ENCODE data around the gene U2AF2. TPM values are rescaled to one million over a fixed set of nuclear protein-coding genes. Genes with fewer than 3 reads are reported as not detected.

U2AF2 gene
- polyA plus RNA-seq, 3 donors = 5.3 to 166 (median 5.4) TPM

GRCh38 chr19:55687281-55688201 lies 32.7 kb downstream of the U2AF2 start:
- WGBS (ENCODE audit: insufficient coverage) = 96% methylated on average over 17 of the region's 22 CpGs
- H3K27me3 ChIP-seq (ENCODE audit: control insufficient read depth in 2 of 2, insufficient read depth in 2 of 2, low read length in 2 of 2) = no peaks in the 10 kb centered on the region
- Mint-ChIP-seq H3K4me1 (peaks cover 2% of the 10 kb centered on the region), H3K9me3 (no peaks in the 10 kb centered on the region), H3K27me3 (ENCODE audit: low read depth in 3 of 3) (no peaks in the 10 kb centered on the region), H3K36me3 (peaks cover 66 to 95% of the 10 kb centered on the region in 2 donors), H3K4me3 (no peak overlapping the region), H3K27ac (peak overlapping the region in 4 of 7 donors; percentile 46 to 60 (median 50))
- H3K4me1 ChIP-seq (ENCODE audit: control insufficient read depth in 1 of 2, insufficient read depth in 2 of 2, low read length in 2 of 2) = no peaks in the 10 kb centered on the region
- H4K20me1 ChIP-seq (ENCODE audit: insufficient read depth, low read length) = peaks cover 96% of the 10 kb centered on the region
- H3K4me3 ChIP-seq (replicated peaks in 1 of 3; ENCODE audit: low read depth in 2 of 3, low read length in 3 of 3) = no peak overlapping the region
- intact Hi-C loops (cut with micrococcal nuclease) = no loop called here
- no peaks in the 10 kb centered on the region for H3K9me3 ChIP-seq (replicated peaks in 1 of 2; ENCODE audit: control insufficient read depth in 1 of 2, insufficient read depth in 1 of 2, low read length in 2 of 2)
- H2AFZ ChIP-seq (ENCODE audit: insufficient read depth, low read depth, low read length, poor library complexity, severe bottlenecking) = no peak overlapping the region
- peaks cover 56% of the 10 kb centered on the region for H3K79me2 ChIP-seq (ENCODE audit: insufficient read depth, low read length)
- no peak for DNase-seq
- H3K27ac ChIP-seq (ENCODE audit: low read depth in 1 of 2, low read length in 2 of 2) = no peak overlapping the region
- H3K9ac ChIP-seq (ENCODE audit: insufficient read depth, low read length, poor library complexity, severe bottlenecking) = peak overlapping the region; percentile 8
- TF ChIP-seq, protein P1, sequence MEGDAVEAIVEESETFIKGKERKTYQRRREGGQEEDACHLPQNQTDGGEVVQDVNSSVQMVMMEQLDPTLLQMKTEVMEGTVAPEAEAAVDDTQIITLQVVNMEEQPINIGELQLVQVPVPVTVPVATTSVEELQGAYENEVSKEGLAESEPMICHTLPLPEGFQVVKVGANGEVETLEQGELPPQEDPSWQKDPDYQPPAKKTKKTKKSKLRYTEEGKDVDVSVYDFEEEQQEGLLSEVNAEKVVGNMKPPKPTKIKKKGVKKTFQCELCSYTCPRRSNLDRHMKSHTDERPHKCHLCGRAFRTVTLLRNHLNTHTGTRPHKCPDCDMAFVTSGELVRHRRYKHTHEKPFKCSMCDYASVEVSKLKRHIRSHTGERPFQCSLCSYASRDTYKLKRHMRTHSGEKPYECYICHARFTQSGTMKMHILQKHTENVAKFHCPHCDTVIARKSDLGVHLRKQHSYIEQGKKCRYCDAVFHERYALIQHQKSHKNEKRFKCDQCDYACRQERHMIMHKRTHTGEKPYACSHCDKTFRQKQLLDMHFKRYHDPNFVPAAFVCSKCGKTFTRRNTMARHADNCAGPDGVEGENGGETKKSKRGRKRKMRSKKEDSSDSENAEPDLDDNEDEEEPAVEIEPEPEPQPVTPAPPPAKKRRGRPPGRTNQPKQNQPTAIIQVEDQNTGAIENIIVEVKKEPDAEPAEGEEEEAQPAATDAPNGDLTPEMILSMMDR (IDR thresholded peaks at IDR 0.05) = no peak
- peaks cover 83 to 94% of the 10 kb centered on the region in 2 donors for H3K36me3 ChIP-seq (replicated peaks in 1 of 2; ENCODE audit: control insufficient read depth in 1 of 2, insufficient read depth in 2 of 2, low read length in 2 of 2)
- H3K4me2 ChIP-seq (replicated peaks; ENCODE audit: extremely low read depth, low read length, poor library complexity, severe bottlenecking) = no peak overlapping the region

- H3K79me2 ChIP-seq (ENCODE audit: insufficient read depth, low read length) = peaks cover 48% of the 10 kb centered on the region
- Mint-ChIP-seq H3K4me1 (peaks cover 2% of the 10 kb centered on the region), H3K4me3 (no peak overlapping the region), H3K27me3 (ENCODE audit: low read depth in 3 of 3) (no peaks in the 10 kb centered on the region), H3K27ac (peak overlapping the region in 3 of 7 donors; percentile 53 to 65 (median 61)), H3K9me3 (no peaks in the 10 kb centered on the region), H3K36me3 (peaks cover 68 to 95% of the 10 kb centered on the region in 2 donors)
- H3K9me3 ChIP-seq (replicated peaks in 1 of 2; ENCODE audit: control insufficient read depth in 1 of 2, insufficient read depth in 1 of 2, low read length in 2 of 2) = no peaks in the 10 kb centered on the region
- no peak overlapping the region for H2AFZ ChIP-seq (ENCODE audit: insufficient read depth, low read depth, low read length, poor library complexity, severe bottlenecking)
- peaks cover 93 to 99% of the 10 kb centered on the region in 2 donors for H3K36me3 ChIP-seq (replicated peaks in 1 of 2; ENCODE audit: control insufficient read depth in 1 of 2, insufficient read depth in 2 of 2, low read length in 2 of 2)
- H3K4me3 ChIP-seq (replicated peaks in 1 of 3; ENCODE audit: low read depth in 2 of 3, low read length in 3 of 3) = no peak overlapping the region
- TF ChIP-seq, protein P1 (IDR thresholded peaks at IDR 0.05) = no peak
- no peak overlapping the region for H3K4me2 ChIP-seq (replicated peaks; ENCODE audit: extremely low read depth, low read length, poor library complexity, severe bottlenecking)
- no peaks in the 10 kb centered on the region for H3K4me1 ChIP-seq (ENCODE audit: control insufficient read depth in 1 of 2, insufficient read depth in 2 of 2, low read length in 2 of 2)
- H3K9ac ChIP-seq (ENCODE audit: insufficient read depth, low read length, poor library complexity, severe bottlenecking) = no peak overlapping the region
- H3K27ac ChIP-seq (ENCODE audit: low read depth in 1 of 2, low read length in 2 of 2) = no peak overlapping the region
- no peak for DNase-seq
- H3K27me3 ChIP-seq (ENCODE audit: control insufficient read depth in 2 of 2, insufficient read depth in 2 of 2, low read length in 2 of 2) = no peaks in the 10 kb centered on the region
- peaks cover 97% of the 10 kb centered on the region for H4K20me1 ChIP-seq (ENCODE audit: insufficient read depth, low read length)
- intact Hi-C loops (cut with micrococcal nuclease) = no loop called here
- WGBS (ENCODE audit: insufficient coverage) = 90% methylated on average over 22 of the region's 27 CpGs
Measured at GRCh38 chr19:55688422-55689218, 33.8 kb downstream of the U2AF2 start.

All from CD14-positive monocyte (primary cell).